IMR-90 (cell line): ENCODE measurements around the gene KRT86. TPM values are rescaled to one million over a fixed set of nuclear protein-coding genes. Genes with fewer than 3 reads are reported as not detected.
A peak's percentile ranks its signal among the peaks of the same experiment; 100 is the strongest.

Experiments
- ATAC-seq: fragments of 200-7000 bp; cut with Tn5 transposase; 2 replicates; pipeline ENCODE4 v1.9.1; 2020; ENCODE audit warnings: low read depth, mild to moderate bottlenecking, moderate library complexity
- BruUV-seq: library from RNA; stranded (reverse); fragments of 400-500 nt; replicated peaks from 2 replicates; lab custom pipeline; 2021; lab: Mats Ljungman, UMichigan
- CTCF ChIA-PET: fragments of 300-600 bp; formaldehyde crosslinking; extraction: SDS; loops from one replicate; lab custom pipeline; 2021; ENCODE audit warnings: antibody characterized with exemption; lab: Yijun Ruan, JAX
- POLR2A ChIA-PET: fragments of 300-600 bp; sonication (Branson Sonifier 250); formaldehyde crosslinking; loops from one replicate; lab custom pipeline; 2022; ENCODE audit warnings: antibody characterized with exemption; ENCODE audit not compliant: unreplicated experiment; lab: Charles Lee
- DNase-seq: peaks from one replicate; pipeline ENCODE4 v3.0.0; 2013
- H2AFZ ChIP-seq: replicated peaks from 2 replicates; pipeline ENCODE3; 2013; ENCODE audit warnings: low read length, mild to moderate bottlenecking; ENCODE audit not compliant: poor library complexity
- H2AK5ac ChIP-seq: 2 replicates; pipeline ENCODE4 v1.6.1; 2013; ENCODE audit warnings: low read depth, low read length, inconsistent platforms
- H2AK9ac ChIP-seq: replicated peaks from 2 replicates; pipeline ENCODE3; 2013; ENCODE audit warnings: mild to moderate bottlenecking, low read depth, low read length, moderate library complexity; ENCODE audit not compliant: poor library complexity
- H2BK120ac ChIP-seq: 2 replicates; pipeline ENCODE4 v1.6.1; 2013; ENCODE audit warnings: low read depth, low read length, inconsistent platforms
- H2BK15ac ChIP-seq: 3 replicates; pipeline ENCODE4 v1.6.1; 2013; ENCODE audit warnings: low read depth, low read length, inconsistent platforms
- H2BK20ac ChIP-seq: 2 replicates; pipeline ENCODE4 v1.6.1; 2013; ENCODE audit warnings: low read depth, mild to moderate bottlenecking, inconsistent platforms, low read length, moderate library complexity
- H2BK5ac ChIP-seq: 2 replicates; pipeline ENCODE4 v1.6.1; 2013; ENCODE audit warnings: mild to moderate bottlenecking, low read depth, low read length, inconsistent platforms; ENCODE audit not compliant: poor library complexity, severe bottlenecking
- H3K14ac ChIP-seq: replicated peaks from 2 replicates; pipeline ENCODE4 v1.6.1; 2013; ENCODE audit warnings: low read depth, low read length, inconsistent platforms
- H3K18ac ChIP-seq: 2 replicates; pipeline ENCODE4 v1.6.1; 2013; ENCODE audit warnings: low read depth, low read length, control low read depth
- H3K23ac ChIP-seq: 2 replicates; pipeline ENCODE4 v1.6.1; 2013; ENCODE audit warnings: low read depth, low read length, inconsistent platforms
- H3K27ac ChIP-seq: 2 replicates; pipeline ENCODE4 v1.5.1; 2013; ENCODE audit warnings: mild to moderate bottlenecking, control low read depth, low read length; ENCODE audit not compliant: insufficient read depth
- H3K27me3 ChIP-seq: 2 replicates; pipeline ENCODE4 v1.6.1; 2013; ENCODE audit warnings: low read length; ENCODE audit not compliant: control insufficient read depth, insufficient read depth
- H3K36me3 ChIP-seq: 2 replicates; pipeline ENCODE4 v1.6.1; 2013; ENCODE audit warnings: low read length, mixed read lengths; ENCODE audit not compliant: control insufficient read depth, insufficient read depth
- H3K4ac ChIP-seq: 2 replicates; pipeline ENCODE4 v1.6.1; 2013; ENCODE audit warnings: low read depth, low read length, inconsistent platforms
- H3K4me1 ChIP-seq: 2 replicates; pipeline ENCODE4 v1.6.1; 2013; ENCODE audit warnings: low read length, mixed read lengths; ENCODE audit not compliant: control insufficient read depth, insufficient read depth
- H3K4me2 ChIP-seq: 2 replicates; pipeline ENCODE4 v1.6.1; 2013; ENCODE audit warnings: low read depth, mild to moderate bottlenecking, control low read depth, low read length, moderate library complexity
- H3K4me3 ChIP-seq: 2 replicates; pipeline ENCODE4 v1.5.1; 2013; ENCODE audit warnings: low read depth, mild to moderate bottlenecking, control low read depth, low read length, moderate library complexity; ENCODE audit not compliant: insufficient read depth
- H3K56ac ChIP-seq: 2 replicates; pipeline ENCODE4 v1.6.1; 2013; ENCODE audit warnings: low read length, inconsistent platforms; ENCODE audit not compliant: insufficient read depth; ENCODE audit errors: extremely low read depth
- H3K79me1 ChIP-seq, 2 experiments: 2 replicates each; pipeline ENCODE4 v1.6.1; 2013; ENCODE audit warnings: low read length in 2 of 2, inconsistent platforms in 1 of 2, low read depth in 1 of 2
- H3K9ac ChIP-seq: 2 replicates; pipeline ENCODE4 v1.6.1; 2013; ENCODE audit warnings: low read depth, low read length, control low read depth
- H3K9me1 ChIP-seq: 2 replicates; pipeline ENCODE4 v1.6.1; 2013; ENCODE audit warnings: low read length, inconsistent platforms; ENCODE audit not compliant: insufficient read depth
- H3K9me3 ChIP-seq: 2 replicates; pipeline ENCODE4 v1.6.1; 2013; ENCODE audit warnings: low read length; ENCODE audit not compliant: control insufficient read depth, insufficient read depth
- H4K20me1 ChIP-seq: 2 replicates; pipeline ENCODE4 v1.6.1; 2013; ENCODE audit warnings: low read length, inconsistent platforms; ENCODE audit not compliant: insufficient read depth
- H4K5ac ChIP-seq: 2 replicates; pipeline ENCODE4 v1.6.1; 2013; ENCODE audit warnings: mild to moderate bottlenecking, low read depth, low read length, control low read depth
- H4K8ac ChIP-seq, 2 experiments: 2 replicates each; pipeline ENCODE4 v1.6.1; 2013; ENCODE audit warnings: low read depth in 2 of 2, low read length in 2 of 2, control low read depth in 1 of 2, inconsistent platforms in 1 of 2
- H4K91ac ChIP-seq: 2 replicates; pipeline ENCODE4 v1.6.1; 2013; ENCODE audit warnings: low read depth, low read length, inconsistent platforms; ENCODE audit not compliant: insufficient read depth
- CEBPB ChIP-seq: IDR thresholded peaks from 2 replicates; pipeline ENCODE4 v1.6.1; 2012; ENCODE audit warnings: low read depth, low read length, improper control_type of control experiment
- MAFK ChIP-seq: IDR thresholded peaks from 2 replicates; pipeline ENCODE4 v1.6.1; 2012; ENCODE audit warnings: low read depth, low read length, improper control_type of control experiment
- POLR2A ChIP-seq: IDR thresholded peaks from 2 replicates; pipeline ENCODE4 v1.6.1; 2012; ENCODE audit warnings: mild to moderate bottlenecking, low read depth, low read length
- WGBS, 2 experiments: methylation state at CpG; one replicate each; pipeline versions ENCODE4 v1.1.5 to v1.1.7; 2013; ENCODE audit warnings: missing lambda C conversion rate in 2 of 2; ENCODE audit not compliant: insufficient read length in 1 of 2; ENCODE audit errors: extremely low coverage in 2 of 2; 5-methylcytosine and 5-hydroxymethylcytosine counted together
- dilution Hi-C: fragments of 300-500 bp; cut with HindIII; formaldehyde crosslinking; loops from one replicate; pipeline ENCODE4 v1.14.3; 2018; ENCODE audit warnings: low sequenced_read_pairs; ENCODE audit not compliant: unreplicated experiment
- in situ Hi-C: fragments of 300-500 bp; cut with MboI; formaldehyde crosslinking; loops from 3 replicates; pipeline ENCODE4 v1.14.3; 2019; ENCODE audit warnings: low sequenced_read_pairs, inconsistent platforms, mixed read lengths
- intact Hi-C: fragments of 100-400 bp; cut with micrococcal nuclease; formaldehyde crosslinking; loops from 2 replicates; pipeline ENCODE4 v1.10.0; 2022
- polyA plus RNA-seq, 3 experiments: library from polyadenylated mRNA; depleted of rRNA; stranded (reverse); fragments of >200 nt; gene quantifications; 2 replicates each; pipeline ENCODE4 v1.2.3, GENCODE V29; 2012; ENCODE audit warnings: low replicate concordance in 1 of 3
- total RNA-seq: library from RNA; depleted of rRNA; stranded (reverse); fragments of >200 nt; gene quantifications from 2 replicates; pipeline ENCODE4 v1.2.3, GENCODE V29; 2012
- TF ChIP-seq, protein P1 (sequence below): conservative IDR thresholded peaks from 2 replicates; pipeline ENCODE4 v1.5.1; 2012; ENCODE audit warnings: mild to moderate bottlenecking, low read depth, low read length, improper control_type of control experiment

The KRT86 gene
- total and polyA plus RNA-seq, 2 of the 4 experiments (the other 2 are of a cell fraction) = not detected

DNA sequence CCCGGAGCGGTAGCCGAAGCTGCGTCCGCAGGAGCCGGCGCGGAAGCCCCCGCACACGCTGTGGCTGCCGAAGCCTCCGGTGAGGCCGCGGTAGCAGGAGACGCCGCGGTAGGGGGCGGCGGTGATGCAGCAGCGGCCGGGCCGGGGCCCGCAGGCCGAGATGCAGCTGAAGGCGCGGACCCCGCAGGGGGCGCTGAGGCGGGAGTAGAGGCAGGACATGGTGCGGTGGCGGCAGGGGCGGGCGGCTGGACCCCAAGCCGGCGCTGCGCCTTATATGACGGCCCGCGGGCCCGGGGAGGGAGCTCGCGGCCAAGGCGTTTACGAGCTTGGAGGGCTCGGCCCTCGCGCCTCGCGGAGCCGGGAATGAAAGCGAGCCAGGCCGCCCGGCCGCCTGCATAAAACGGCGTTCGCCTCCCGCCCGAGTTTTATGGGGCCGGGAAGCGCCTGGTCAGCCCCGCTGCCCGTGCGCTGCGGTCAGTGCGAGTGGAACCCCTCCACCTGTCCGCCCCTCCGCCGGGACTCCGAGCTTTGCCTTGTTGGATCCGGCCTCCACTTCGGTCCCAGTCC lies 16.0 kb upstream of the KRT86 start:
- Histone ChIP-seq H3K56ac (no peak overlapping the region), H4K91ac (no peak overlapping the region), H3K14ac (no peak overlapping the region), H4K8ac (no peak overlapping the region), H3K23ac (no peak overlapping the region), H3K4me3 (no peak overlapping the region), H2AFZ (peak overlapping the region; percentile 65), H3K36me3 (no peaks in the 10 kb centered on the region), H3K9me1 (peaks cover 10% of the 10 kb centered on the region), H2BK20ac (no peak overlapping the region), H3K4ac (no peak overlapping the region), H3K27ac (no peak overlapping the region), H3K4me1 (peaks cover 14% of the 10 kb centered on the region), H3K79me1 (no peaks in the 10 kb centered on the region), H2BK5ac (no peak overlapping the region), H3K27me3 (peaks cover 36% of the 10 kb centered on the region), H2BK120ac (no peak overlapping the region), H3K4me2 (no peak overlapping the region; the same call in 1 of the 2 replicates), H3K9me3 (0 out of 2 replicates have a peak, but pooled peaks cover 2% of the 10 kb centered on the region), H3K9ac (no peak overlapping the region), H4K20me1 (no peaks in the 10 kb centered on the region), H3K18ac (no peak overlapping the region), H2BK15ac (no peak overlapping the region), H2AK9ac (peak overlapping the region; percentile 23), H2AK5ac (no peak overlapping the region), H4K5ac (no peak overlapping the region)
- intact Hi-C loops (no loop called here), in situ Hi-C loops (no loop called here), dilution Hi-C loops (no loop called here)
- 12% methylated on average over 45 of the region's 72 CpGs; no CpG with 5 or more reads in 1 of the 2 experiments for WGBS, 2 experiments
- BruUV-seq = no TSS peak
- TF ChIP-seq MAFK (no peak), POLR2A (no peak), CEBPB (no peak)
- TF ChIP-seq, protein P1, sequence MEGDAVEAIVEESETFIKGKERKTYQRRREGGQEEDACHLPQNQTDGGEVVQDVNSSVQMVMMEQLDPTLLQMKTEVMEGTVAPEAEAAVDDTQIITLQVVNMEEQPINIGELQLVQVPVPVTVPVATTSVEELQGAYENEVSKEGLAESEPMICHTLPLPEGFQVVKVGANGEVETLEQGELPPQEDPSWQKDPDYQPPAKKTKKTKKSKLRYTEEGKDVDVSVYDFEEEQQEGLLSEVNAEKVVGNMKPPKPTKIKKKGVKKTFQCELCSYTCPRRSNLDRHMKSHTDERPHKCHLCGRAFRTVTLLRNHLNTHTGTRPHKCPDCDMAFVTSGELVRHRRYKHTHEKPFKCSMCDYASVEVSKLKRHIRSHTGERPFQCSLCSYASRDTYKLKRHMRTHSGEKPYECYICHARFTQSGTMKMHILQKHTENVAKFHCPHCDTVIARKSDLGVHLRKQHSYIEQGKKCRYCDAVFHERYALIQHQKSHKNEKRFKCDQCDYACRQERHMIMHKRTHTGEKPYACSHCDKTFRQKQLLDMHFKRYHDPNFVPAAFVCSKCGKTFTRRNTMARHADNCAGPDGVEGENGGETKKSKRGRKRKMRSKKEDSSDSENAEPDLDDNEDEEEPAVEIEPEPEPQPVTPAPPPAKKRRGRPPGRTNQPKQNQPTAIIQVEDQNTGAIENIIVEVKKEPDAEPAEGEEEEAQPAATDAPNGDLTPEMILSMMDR = 0 out of 2 replicates have a peak, but pooled peaks have one; percentile 13
- ChIA-PET POLR2A (no interaction called here), CTCF (interaction anchor here (2.5 kb wide), 1 partner anchor 21 kb away, joined by 5 read pairs; no protein-coding TSS in a partner anchor)
- ATAC-seq (peak; percentile 62), DNase-seq (no peak)
